Lung (tissue), 12 donors: ENCODE results near the gene DNAJC21. TPM values are rescaled to one million over a fixed set of nuclear protein-coding genes. Genes with fewer than 3 reads are reported as not detected.

Experiments
- ATAC-seq: fragments of 200-7000 bp; cut with Tn5 transposase; one replicate; pipeline ENCODE4 v1.9.1; 2020; ENCODE audit warnings: moderate number of reproducible peaks; ENCODE audit not compliant: insufficient read depth, low FRiP score
- DNase-seq, 3 donors: peaks; one replicate each; pipeline ENCODE4 v3.0.0-alpha.2; 2013 to 2017
- H3K27ac ChIP-seq, 2 donors: one replicate each; pipeline ENCODE4 v1.5.1; 2013; ENCODE audit warnings: mild to moderate bottlenecking in 2 of 2, moderate library complexity in 2 of 2, control low read depth in 1 of 2, inconsistent platforms in 1 of 2, low read depth in 1 of 2, low read length in 1 of 2
- H3K27me3 ChIP-seq, 3 donors: one replicate each; pipeline ENCODE4 v1.5.1; 2013; ENCODE audit warnings: low read length in 2 of 3; ENCODE audit not compliant: control insufficient read depth in 3 of 3, insufficient read depth in 3 of 3
- H3K36me3 ChIP-seq, 4 donors: one replicate each; pipeline ENCODE4 v1.5.1; 2013; ENCODE audit warnings: low read length in 4 of 4, mild to moderate bottlenecking in 1 of 4, moderate library complexity in 1 of 4; ENCODE audit not compliant: control insufficient read depth in 4 of 4, insufficient read depth in 4 of 4
- H3K4me1 ChIP-seq, 5 donors: one replicate each; pipeline ENCODE4 v1.5.1; 2013; ENCODE audit warnings: low read length in 5 of 5, mild to moderate bottlenecking in 2 of 5, moderate library complexity in 1 of 5; ENCODE audit not compliant: control insufficient read depth in 5 of 5, insufficient read depth in 5 of 5
- H3K4me3 ChIP-seq: one replicate; pipeline ENCODE4 v1.5.1; 2013; ENCODE audit warnings: mild to moderate bottlenecking, control low read depth, moderate library complexity
- H3K9ac ChIP-seq, 2 donors: one replicate each; pipeline ENCODE4 v1.5.1; 2013; ENCODE audit warnings: low read length in 2 of 2, control low read depth in 1 of 2; ENCODE audit not compliant: insufficient read depth in 1 of 2
- H3K9me3 ChIP-seq, 4 donors: one replicate each; pipeline ENCODE4 v1.5.1; 2013; ENCODE audit warnings: low read length in 3 of 4, mild to moderate bottlenecking in 1 of 4, moderate library complexity in 1 of 4; ENCODE audit not compliant: control insufficient read depth in 4 of 4, insufficient read depth in 3 of 4
- WGBS, 2 donors: extraction: QIAGEN DNeasy Blood & Tissue Kit; methylation state at CpG; one replicate each; pipeline ENCODE4 v1.1.7; 2013; 5-methylcytosine and 5-hydroxymethylcytosine counted together
- polyA plus RNA-seq, 2 donors: library from polyadenylated mRNA; stranded (reverse); fragments of 200-250 nt; gene quantifications; one replicate each; pipeline ENCODE4 v1.2.1, GENCODE V29; 2013
- total RNA-seq, 2 donors: library from RNA; depleted of rRNA in 1 of 2; stranded (reverse); fragments of >200 nt in 1 of 2; gene quantifications; one replicate each; pipeline ENCODE4 v1.2.1, GENCODE V29; 2014 to 2021
- TF ChIP-seq, protein P1 (sequence below): IDR thresholded peaks from 2 replicates; pipeline ENCODE4 v1.5.1; 2012; ENCODE audit warnings: mild to moderate bottlenecking; ENCODE audit errors: control extremely low read depth, extremely low read depth
- donor health status: control.
- donor health status: control.
- donor health status: Bipolar disorder and iron deficiency.
- donor health status: healthy.
- donor health status: DM: yes; HTN: yes; CAD: no.

The DNAJC21 gene
- total and polyA plus RNA-seq, 4 donors: 23.8 to 45.6 (median 34.3) TPM

DNA sequence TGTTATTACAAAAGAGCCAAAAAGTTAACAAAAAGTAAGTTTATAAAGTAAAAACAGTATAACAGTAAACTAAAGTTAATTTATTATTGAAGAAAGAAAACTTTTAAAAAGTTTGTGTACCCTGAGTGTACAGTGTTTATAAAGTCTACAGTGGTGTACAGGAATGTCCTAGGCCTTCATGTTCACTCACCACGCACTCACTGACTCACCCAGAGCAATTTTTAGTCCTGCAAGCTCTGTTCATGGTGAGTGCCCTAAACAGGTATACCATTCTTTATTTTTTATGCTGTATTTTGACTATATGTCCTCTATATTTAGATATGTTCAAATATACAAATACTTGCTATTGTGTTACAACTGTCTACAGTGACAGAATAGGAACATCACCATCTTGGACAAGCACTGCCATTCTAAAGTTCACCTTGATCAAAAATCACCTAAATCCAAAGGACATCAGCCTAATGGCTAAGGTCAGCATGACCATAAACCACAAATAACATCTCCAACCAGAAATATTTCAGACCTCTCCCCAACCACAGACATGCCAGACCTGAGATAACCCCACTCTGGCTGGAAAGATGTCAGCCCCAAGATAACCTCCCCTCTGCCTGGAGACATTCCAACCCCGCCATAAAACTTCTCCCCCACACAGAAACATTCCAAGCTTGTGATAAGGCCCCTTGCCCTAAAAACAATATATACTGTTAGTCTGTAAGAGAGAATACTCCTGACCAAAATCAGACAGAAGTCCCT, 62.3 kb downstream of the DNAJC21 start:
- Histone ChIP-seq H3K36me3 (no peaks in the 10 kb centered on the region), H3K27me3 (no peaks in the 10 kb centered on the region), H3K9ac (no peak overlapping the region), H3K4me1 (no peaks in the 10 kb centered on the region), H3K4me3 (no peak overlapping the region), H3K27ac (no peak overlapping the region), H3K9me3 (peaks cover 0 to 7% (median 2%) of the 10 kb centered on the region in 4 donors)
- TF ChIP-seq, protein P1, sequence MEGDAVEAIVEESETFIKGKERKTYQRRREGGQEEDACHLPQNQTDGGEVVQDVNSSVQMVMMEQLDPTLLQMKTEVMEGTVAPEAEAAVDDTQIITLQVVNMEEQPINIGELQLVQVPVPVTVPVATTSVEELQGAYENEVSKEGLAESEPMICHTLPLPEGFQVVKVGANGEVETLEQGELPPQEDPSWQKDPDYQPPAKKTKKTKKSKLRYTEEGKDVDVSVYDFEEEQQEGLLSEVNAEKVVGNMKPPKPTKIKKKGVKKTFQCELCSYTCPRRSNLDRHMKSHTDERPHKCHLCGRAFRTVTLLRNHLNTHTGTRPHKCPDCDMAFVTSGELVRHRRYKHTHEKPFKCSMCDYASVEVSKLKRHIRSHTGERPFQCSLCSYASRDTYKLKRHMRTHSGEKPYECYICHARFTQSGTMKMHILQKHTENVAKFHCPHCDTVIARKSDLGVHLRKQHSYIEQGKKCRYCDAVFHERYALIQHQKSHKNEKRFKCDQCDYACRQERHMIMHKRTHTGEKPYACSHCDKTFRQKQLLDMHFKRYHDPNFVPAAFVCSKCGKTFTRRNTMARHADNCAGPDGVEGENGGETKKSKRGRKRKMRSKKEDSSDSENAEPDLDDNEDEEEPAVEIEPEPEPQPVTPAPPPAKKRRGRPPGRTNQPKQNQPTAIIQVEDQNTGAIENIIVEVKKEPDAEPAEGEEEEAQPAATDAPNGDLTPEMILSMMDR: no peak
- WGBS, 2 donors: 72 to 87% methylated on average over 2 of the region's 2 CpGs
- no peak for DNase-seq
- ATAC-seq: no peak

DNA sequence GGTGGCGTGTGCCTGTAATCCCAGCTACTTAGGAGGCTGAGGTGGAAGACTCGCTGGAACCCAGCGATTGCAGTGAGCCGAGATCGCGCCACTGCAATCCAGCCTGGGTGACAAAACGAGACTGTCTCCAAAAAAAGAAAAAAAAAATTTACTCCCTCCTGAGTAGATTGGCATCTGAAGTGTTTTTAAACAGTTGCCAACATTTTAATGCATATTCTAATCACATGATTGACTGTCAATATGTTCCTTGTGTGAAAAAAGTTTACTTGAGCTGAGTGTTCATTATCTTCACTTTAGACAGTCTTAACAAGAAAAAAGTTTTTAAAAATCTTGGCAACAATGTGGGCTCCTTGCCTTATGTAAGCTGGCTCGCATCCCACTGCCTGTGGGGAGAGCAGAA, 64.6 kb downstream of the DNAJC21 start:
- Histone ChIP-seq H3K27me3 (no peaks in the 10 kb centered on the region), H3K36me3 (no peaks in the 10 kb centered on the region), H3K4me1 (no peaks in the 10 kb centered on the region), H3K9me3 (no peaks in the 10 kb centered on the region), H3K9ac (no peak overlapping the region), H3K27ac (no peak overlapping the region), H3K4me3 (no peak overlapping the region)
- peak in 1 of 3 donors; percentile 5 for DNase-seq
- no peak for ATAC-seq
- 78 to 80% methylated on average over 8 of the region's 8 CpGs for WGBS, 2 donors
- TF ChIP-seq, protein P1: no peak

DNA sequence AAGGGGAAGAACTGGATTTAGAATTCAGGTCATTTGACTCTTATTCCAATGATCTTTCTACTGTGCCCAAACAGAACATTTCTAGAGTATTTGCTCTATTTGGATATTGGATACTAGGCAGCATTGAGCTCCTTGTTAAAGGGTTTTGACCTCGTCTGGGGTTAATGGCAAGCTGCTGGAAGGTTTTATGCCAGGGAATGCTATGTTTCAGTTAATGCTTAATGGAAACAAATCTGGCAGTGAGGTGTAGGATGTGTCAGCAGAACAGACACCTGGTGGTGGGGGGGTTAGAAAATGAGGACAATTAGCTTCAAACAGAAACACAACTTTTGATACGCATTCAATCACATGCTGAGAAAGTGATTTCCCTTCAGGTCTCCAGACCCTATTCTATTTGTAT, 66.9 kb downstream of the DNAJC21 start:
- WGBS, 2 donors: 80 to 93% methylated on average over 2 of the region's 2 CpGs
- Histone ChIP-seq H3K36me3 (no peaks in the 10 kb centered on the region), H3K27ac (no peak overlapping the region), H3K9ac (no peak overlapping the region), H3K9me3 (no peaks in the 10 kb centered on the region), H3K4me3 (no peak overlapping the region), H3K4me1 (no peaks in the 10 kb centered on the region), H3K27me3 (no peaks in the 10 kb centered on the region)
- TF ChIP-seq, protein P1: no peak
- no peak for ATAC-seq
- no peak for DNase-seq
